GM20431 (cell line): ENCODE results near the gene MDM4.
"Not testable (repeated sequence)": the region's sequence is repeated elsewhere in the genome, so short reads cannot be mapped to it uniquely, and the experiment has no call there.

Source experiments
- in situ Hi-C: fragments of 300-500 bp; cut with MseI, MboI; formaldehyde crosslinking; loops from one replicate; pipeline ENCODE4 v1.15.0; 2020; ENCODE audit warnings: low sequenced_read_pairs; ENCODE audit not compliant: unreplicated experiment

The MDM4 gene

DNA sequence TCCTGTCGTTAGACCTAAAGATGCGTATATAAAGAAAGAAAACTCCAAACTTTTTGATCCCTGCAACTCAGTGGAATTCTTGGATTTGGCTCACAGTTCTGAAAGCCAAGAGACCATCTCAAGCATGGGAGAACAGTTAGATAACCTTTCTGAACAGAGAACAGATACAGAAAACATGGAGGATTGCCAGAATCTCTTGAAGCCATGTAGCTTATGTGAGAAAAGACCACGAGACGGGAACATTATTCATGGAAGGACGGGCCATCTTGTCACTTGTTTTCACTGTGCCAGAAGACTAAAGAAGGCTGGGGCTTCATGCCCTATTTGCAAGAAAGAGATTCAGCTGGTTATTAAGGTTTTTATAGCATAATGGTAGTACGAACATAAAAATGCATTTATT lies 33.1 kb downstream of the MDM4 start:
- in situ Hi-C loops: no loop called here

DNA sequence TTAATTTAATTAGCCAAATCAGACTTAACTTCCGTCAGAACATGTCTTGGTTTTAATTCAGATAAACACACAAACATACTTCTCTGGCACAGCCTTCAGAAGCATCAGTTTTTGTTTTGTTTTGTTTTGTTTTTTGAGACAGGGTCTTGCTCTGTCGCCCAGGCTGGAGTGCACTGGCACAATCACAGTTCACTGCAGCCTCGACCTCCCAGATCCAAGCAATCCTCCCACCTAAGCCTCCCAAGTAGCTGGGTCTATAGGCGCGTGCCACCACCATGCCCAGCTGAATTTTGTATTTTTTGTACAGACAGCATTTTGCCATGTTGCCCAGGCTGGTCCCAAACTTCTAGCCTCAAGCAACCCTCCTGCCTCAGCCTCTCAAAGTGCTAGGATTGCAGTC lies 34.7 kb downstream of the MDM4 start:
- in situ Hi-C loops: no loop called here

DNA sequence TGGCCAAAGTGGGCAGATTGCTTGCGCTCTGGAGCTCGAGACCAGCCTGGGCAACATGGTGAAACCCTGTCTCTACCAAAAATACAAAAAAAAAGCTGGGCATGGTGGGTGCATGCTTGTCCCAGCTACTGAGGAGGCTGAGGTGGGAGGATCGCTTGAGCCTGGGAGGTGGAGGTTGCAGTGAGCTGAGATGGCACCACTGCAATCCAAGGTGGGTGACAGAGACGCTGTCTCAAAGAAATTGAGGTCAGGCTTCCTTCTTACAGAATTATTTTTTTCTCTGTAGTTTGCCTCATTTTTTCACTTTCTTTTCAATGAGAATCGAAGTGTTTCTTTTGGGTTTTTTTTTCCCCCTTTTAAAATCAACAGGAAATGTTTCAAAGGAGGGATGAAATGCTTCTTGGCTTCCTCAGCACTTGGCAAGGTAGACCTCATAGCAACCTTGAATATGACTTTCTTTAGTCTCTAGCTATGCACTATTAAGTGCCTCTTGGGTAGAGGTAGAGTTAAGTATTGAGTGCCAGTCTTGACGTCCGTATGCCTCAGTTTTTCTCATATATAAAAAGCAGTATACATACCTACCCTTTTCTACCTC lies 40.3 kb downstream of the MDM4 start:
- in situ Hi-C loops: no loop called here

DNA sequence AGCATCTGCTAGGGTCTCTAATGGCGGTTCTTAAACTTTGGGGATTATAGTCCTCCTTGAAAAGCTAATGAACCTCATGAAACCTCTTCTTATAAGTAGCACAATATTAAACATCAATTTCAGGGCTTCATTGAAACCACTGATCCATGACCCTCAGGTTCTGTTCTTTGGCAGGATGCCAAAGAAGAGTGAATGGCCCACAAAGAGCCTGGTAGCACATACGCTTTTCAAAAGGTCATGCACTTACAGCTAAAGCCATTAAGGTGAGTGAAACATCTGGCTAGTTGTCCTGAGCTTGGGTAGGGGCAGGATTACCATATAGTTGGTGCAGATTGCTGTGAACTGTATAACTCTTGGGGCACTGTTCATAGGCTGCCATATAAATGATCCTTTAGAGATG lies 42.3 kb downstream of the MDM4 start:
- in situ Hi-C loops: no loop called here

DNA sequence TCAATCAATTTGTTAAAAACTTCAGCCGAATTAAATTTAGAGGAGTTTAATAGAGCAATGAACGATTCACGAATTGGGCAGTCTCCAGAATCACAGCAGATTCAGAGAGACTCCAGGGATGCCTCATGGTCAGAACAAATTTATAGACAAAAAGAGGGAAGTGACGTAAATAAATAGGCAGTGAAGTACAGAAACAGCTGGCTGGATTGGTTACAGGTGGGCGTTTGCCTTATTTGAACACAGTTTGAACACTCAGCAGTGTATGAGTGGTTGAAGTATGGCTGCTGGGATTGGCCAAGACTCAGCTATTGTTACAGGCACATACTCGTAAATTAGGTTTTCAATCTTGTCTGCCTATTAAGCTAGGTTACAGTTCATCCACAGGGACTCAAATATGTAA lies 43.8 kb downstream of the MDM4 start:
- in situ Hi-C loops: loop anchor here (10.0 kb wide), 1 partner anchor 205 kb away; no protein-coding TSS in a partner anchor

DNA sequence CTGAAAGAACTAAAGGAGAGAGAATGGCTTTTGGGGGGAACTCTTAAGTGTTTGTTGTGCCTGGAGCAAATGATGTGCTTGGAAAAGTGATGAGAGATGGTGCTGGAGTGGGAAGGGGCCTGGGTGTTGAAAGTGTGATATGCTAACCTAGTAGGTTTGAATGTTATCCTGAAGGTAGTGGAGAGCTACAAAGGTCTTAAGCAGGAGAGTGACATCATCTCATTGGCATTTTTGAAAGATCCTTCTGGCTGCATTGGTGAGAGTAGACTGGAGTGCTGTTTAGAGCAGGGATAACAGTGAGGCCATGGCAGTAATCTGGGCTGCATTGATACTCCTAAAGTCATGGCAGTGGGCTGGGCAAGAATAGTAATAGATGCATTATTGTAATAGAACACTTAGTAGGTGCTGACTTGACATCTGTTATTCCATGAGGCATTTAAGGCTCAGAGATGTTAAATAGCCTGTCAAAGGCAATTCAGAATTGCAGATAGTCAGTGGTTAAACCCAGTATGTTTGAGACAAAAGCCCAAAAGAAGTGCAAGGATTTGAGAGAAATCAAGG lies 44.5 kb downstream of the MDM4 start:
- in situ Hi-C loops: loop anchor here (10.0 kb wide), 1 partner anchor 204 kb away; no protein-coding TSS in a partner anchor

DNA sequence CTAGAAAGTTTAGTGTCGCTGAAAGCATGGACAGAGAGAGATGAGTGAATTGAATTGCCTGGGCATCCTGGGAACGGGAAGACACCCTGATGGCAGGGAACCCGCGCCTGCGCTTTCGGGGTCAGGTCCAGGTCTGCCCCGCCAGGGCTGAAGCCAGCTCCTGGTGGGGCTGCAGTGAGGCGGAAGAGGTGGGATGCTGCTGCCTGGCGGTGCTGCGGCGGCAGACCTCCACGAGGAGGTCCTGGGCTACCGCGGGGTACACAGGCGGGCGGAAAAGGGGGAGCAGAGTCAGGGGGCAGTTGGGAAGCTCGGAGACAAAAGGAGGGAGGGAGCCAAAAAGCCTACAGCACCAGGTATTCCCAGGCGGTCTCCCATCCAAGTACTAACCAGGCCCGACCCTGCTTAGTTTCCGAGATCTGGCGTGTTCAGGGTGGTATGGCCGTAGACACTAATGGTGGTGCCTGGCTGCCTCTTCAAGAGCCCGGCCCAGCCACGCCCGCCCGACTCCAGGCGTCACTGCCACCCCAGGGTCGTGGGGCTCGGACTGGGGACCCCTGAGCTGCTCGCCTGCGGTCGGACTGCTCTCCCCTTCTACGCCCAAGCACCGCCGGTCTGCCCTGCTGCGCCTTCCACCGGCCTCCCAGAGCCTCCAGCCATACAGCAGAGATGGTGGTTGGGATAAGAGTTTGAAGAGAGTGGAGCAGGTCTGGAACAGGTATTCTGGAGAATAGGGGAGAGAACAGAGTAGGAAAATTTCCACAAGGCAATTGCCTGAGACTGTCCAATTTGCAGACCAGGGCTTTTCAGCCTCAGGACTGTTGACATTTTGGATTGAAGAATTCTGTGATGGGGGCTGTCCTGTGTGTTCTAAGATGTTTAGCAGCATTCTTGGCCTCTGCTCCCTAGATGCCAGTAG lies 46.1 kb downstream of the MDM4 start:
- in situ Hi-C loops: loop anchor here (10.0 kb wide), 1 partner anchor 202 kb away; no protein-coding TSS in a partner anchor

DNA sequence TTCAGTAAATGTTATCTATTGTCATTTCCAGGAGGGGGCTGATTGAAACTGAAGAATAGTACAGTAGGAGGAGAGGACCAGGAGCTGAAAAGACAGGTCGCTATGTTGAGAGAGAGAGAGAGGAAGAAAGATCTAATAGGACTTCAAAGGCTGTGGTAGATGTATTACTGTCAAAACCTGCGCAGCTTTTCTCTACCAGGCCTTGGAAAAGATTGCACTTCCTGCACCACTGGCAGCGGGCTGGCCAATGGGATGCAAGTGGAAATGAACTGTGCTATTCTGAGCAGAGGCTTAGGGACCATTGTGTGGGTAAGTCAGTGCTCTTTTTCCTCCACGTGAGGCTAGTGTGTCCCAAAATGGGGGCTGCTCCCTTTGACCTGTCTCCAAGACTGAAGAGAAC lies 47.1 kb downstream of the MDM4 start:
- in situ Hi-C loops: loop anchor here (10.0 kb wide), 1 partner anchor 201 kb away; no protein-coding TSS in a partner anchor

DNA sequence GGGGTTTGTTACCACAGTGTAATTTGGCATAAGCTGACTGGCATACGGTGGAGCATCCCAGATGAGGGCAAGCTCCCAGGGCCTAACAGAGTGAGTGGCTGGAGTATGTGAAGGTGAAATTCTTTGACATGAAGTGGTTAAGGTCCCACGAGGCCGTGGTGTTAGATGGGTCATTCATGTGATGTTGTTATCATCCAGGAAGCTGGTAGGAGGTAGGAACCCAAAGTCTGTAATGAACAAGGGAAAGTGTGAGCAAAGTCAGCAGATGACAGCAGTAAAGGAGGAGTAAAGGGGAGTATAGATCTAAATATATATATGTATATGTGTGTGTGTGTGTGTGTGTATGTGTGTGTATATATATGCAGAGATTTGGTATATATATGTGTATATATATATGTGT lies 47.6 kb downstream of the MDM4 start:
- in situ Hi-C loops: loop anchor here (10.0 kb wide), 1 partner anchor 201 kb away; no protein-coding TSS in a partner anchor

DNA sequence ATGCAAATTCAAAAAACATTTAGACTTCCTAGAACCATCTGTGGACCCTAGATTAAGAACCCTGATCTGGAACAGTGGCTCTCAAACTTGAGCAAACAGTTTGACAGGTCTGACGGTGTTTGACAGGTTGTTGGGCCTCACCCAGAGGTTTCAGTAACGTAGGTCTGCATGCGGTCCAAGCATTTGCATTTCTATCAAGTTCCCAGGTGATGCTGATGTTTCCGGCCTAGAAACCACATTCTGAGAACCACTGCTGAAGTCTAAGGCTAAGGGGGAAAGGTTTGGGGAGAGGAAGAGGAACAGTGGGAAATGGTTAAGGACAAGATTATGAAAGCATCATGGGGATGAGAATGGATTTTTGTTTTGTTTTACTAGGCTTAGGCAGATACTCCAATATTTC lies 48.6 kb downstream of the MDM4 start:
- in situ Hi-C loops: loop anchor here (10.0 kb wide), 1 partner anchor 200 kb away; no protein-coding TSS in a partner anchor

DNA sequence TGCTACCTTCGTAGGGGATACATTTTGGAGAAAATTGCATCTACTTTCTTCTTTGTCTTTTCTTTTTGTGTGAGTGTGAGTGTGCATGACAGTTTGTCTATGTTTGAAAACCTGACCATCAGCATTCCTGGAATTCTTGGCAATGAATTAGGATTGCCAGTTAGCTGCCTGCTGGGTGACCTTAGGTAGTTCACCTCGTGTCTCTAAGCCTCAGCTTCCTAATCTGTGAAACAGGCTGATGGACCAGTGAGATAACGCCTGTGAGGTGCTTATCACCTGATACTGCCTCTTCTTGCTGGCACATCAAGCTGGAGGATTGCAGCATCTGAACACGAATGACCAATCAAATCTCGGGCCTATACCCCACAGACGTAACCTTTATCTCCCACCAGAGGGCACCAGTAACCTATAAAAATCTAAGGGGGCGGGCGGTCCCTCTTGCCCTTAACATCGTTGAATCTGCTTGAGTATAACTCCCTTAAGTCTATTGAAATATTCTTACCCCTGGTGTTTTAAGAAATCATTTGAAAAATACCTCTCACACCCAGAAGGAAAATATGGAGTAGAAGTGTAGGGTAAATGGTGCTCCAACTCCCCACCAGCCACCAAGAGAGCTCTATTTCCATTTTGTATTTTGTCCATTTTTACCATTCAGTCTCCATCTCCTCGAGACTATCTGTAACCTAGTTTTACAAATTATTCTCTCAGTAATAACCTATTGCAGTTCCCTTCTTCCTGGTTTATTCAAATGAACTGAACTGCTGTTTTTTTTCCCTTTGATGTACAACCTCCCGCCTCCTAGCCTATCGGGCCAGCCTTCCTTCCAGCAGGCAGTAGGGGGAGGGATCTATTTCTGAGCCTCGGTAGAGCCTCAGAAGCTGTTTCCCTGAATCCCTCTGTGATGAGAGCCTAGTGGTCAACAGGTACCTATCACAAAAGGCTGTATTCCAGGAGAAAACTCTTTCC lies 49.7 kb downstream of the MDM4 start:
- in situ Hi-C loops: loop anchor here (10.0 kb wide), 1 partner anchor 199 kb away; no protein-coding TSS in a partner anchor

DNA sequence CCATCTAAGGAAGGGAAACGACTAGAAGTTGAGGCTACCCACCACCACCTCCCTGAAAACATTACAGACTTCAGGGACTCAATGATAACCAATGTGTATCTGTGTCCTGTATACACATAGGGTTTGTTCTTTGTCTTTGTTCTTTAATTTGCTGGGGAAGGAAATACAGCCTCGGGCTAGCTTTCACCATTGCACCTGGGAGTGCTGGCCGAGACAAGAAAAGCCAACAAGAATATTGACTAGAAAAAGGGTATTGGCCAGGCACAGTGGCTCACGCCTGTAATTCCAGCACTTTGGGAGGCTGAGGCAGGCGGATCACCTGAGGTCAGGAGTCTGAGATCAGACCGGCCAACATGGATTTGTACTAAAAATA lies 50.4 kb downstream of the MDM4 start:
- in situ Hi-C loops: loop anchor here (10.0 kb wide), 1 partner anchor 198 kb away; no protein-coding TSS in a partner anchor

DNA sequence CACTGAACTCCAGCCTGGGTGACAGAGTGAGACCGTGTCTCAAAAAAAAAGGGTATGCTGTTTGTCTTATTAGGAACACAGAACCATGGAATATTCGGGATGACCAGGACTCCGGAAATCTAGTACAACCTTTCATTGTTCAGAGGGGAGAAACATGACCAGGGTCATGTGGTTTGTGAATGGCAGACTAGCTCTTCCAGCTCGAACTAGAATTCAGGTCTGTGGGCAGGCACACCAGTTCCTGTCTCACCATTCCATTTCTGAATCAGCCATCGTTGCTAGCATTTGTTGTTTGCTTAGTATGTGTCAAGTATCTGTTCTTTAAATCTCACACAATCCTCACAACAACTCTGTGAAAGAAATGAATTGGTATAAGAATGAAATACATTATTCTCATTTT lies 50.9 kb downstream of the MDM4 start:
- in situ Hi-C loops: loop anchor here (10.0 kb wide), 1 partner anchor 198 kb away; no protein-coding TSS in a partner anchor

DNA sequence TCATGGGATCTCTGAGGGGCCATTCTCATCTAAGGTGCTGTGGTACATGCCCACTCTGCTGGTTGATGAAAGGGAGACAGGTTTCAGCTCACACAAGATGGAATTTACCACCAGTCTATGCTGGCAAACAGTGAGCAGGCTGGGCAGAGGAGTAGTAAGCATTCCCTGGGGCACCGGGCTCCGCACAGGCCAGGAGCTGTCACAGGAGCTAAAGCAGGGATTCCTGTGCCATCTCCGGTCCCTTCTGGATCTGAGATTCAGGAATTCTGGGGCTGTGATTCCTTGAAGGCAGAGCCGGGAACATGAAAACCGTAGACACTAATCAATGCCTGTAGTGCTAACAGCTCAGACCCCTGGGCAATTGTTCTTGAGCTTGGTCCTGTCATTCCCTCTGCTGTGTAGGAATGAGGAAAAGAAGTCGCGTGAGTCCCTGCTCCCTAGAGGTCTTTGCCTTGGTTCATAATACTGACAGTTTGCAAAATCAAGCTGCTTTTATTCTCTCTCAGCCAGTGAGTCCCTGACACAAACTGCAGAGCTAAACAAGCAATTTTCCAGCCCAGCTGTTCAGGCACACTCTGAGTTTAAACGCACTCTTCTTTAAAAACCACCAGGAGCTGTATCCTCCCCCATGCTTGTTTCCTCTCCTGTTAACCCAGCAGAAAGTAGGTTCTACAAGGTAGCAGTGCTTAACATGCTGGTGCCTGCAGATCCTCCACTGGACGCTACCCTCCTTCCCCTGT lies 52.5 kb downstream of the MDM4 start:
- in situ Hi-C loops: loop anchor here (10.0 kb wide), 1 partner anchor 196 kb away; no protein-coding TSS in a partner anchor

DNA sequence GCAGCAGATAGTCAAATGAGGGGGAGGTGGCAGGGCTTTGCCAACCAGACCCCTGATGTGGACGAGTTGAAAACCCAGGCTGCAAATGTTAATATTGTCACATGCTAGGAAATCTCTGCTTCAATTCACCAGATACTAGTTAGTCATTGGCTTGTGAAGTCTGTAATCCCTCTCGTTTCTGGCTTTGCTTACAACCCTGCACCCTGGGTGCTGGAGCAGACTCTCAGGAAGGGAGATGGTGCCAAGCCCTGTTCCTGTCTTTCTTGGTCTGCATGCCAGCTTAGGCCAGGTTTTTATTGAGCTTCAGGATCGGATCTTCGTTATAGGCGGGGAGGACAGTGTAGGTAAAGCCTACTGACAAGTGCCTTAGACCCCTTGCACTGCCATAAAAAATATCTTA lies 53.3 kb downstream of the MDM4 start:
- in situ Hi-C loops: loop anchor here (10.0 kb wide), 1 partner anchor 195 kb away; no protein-coding TSS in a partner anchor

DNA sequence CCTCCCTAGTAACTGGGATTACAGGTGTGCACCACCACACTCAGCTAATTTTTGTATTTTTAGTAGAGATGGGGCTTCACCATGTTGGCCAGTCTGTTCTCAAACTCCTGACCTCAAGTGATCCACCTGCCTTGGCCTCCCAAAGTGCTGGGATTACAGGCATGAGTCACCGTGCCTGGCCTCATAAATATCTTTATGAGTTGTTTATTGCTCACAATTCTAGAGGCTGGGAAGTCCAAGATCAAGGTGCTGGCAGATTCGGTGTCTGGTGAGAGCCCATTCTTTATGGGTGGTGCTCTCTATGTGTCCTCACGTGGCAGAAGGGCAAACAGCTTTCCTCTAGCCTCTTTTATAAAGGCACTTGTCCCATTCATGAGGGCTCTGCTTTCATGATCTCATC lies 53.8 kb downstream of the MDM4 start:
- in situ Hi-C loops: not testable (repeated sequence)

DNA sequence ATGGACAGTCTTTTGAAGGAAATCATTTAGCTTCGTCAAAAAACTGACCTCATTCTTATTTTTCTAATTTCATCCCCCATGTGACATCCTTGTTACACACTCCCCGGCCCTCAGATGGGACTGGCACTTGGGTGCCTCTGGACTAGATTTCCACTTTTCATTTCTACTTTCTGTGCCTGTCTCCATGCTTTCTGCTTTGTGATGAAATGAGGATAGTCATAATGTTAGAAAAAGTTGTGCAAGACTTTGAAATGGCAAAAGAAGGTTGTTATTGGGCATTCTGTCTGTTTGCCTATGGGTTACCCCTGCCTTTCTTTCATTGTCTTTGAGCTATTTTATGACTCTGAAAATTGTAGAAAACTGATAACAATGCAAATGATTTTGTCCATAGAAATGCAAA lies 54.9 kb downstream of the MDM4 start:
- in situ Hi-C loops: no loop called here

DNA sequence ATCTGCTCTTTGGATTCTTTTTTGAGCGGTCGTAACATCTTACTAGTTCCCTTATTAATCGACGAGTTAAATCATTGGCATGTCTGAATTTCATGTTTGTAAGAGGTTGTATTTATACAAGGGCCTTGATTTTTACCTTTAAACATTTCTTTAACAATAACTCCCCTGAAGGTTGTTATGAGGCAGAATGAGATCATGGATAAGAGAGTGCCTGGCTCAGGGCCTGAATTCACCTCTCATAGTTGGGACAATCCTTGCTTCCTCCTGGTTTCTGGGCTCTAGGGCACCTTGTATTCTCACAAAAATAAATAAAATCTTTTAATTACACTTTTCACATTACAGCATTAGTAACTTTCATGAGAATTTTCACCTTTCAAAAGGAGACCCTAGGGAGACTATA lies 55.4 kb downstream of the MDM4 start:
- in situ Hi-C loops: no loop called here
